ENCODE data around the gene CYB561A3. TPM values are rescaled to one million over a fixed set of nuclear protein-coding genes. Genes with fewer than 3 reads are reported as not detected.

Gene CYB561A3
- total and polyA plus RNA-seq, 2 experiments from 2014 or later = 9.8 to 30.8 TPM

GRCh38 chr11:61329871-61330270 is 31.8 kb downstream of the CYB561A3 start:
- peaks cover 56% of the 10 kb centered on the region for H3K36me3 Mint-ChIP-seq (ENCODE audit: low read depth)
- H3K27ac ChIP-seq (ENCODE audit: low read depth) = no peak overlapping the region
- no peaks in the 10 kb centered on the region for H3K9me2 ChIP-seq (ENCODE audit: insufficient read depth)
- no peak overlapping the region; the same call in 2 of the 3 replicates for H3K4me3 Mint-ChIP-seq
- no peaks in the 10 kb centered on the region for H3K27me3 ChIP-seq (ENCODE audit: insufficient read depth)
- H3K4me3 ChIP-seq = no peak overlapping the region
- peaks cover 17% of the 10 kb centered on the region for H3K27me3 Mint-ChIP-seq (ENCODE audit: insufficient read depth, low read depth, poor library complexity)
- H3K27ac Mint-ChIP-seq = no peak overlapping the region
- peaks cover 77% of the 10 kb centered on the region for H3K79me2 ChIP-seq (replicated peaks; ENCODE audit: insufficient read depth)
- no peak for DNase-seq (ENCODE audit: low spot score)
- H3K4me2 ChIP-seq = no peak overlapping the region
- H3K4me1 Mint-ChIP-seq = peaks cover 27% of the 10 kb centered on the region
- peaks cover 30% of the 10 kb centered on the region for H3F3A ChIP-seq (replicated peaks; ENCODE audit: low read depth)
- peaks cover 13% of the 10 kb centered on the region for H3K4me1 ChIP-seq (ENCODE audit: insufficient read depth)
- H3K9me3 Mint-ChIP-seq = no peaks in the 10 kb centered on the region
- H3K36me3 ChIP-seq (ENCODE audit: insufficient read depth) = peaks cover 47% of the 10 kb centered on the region
- H2AFZ ChIP-seq = no peak overlapping the region
- TF ChIP-seq NANOG (IDR thresholded peaks at IDR 0.05; ENCODE audit: borderline replicate concordance) (no peak), CREB1 (CRISPR knock-in tag; IDR thresholded peaks at IDR 0.05; ENCODE audit: low read depth) (no peak), ZNF462 (CRISPR knock-in tag; IDR thresholded peaks at IDR 0.05) (no peak), ZNF331 (CRISPR knock-in tag; IDR thresholded peaks at IDR 0.05; ENCODE audit: low read depth) (no peak), EZH2 (IDR thresholded peaks at IDR 0.05; ENCODE audit: low read depth, unreplicated experiment) (no peak), EZH2phosphoT487 (IDR thresholded peaks at IDR 0.05; ENCODE audit: unreplicated experiment) (no peak), STAT1 (IDR thresholded peaks at IDR 0.05; ENCODE audit: unreplicated experiment) (no peak), CTCF (conservative IDR thresholded peaks at IDR 0.05; ENCODE audit: low read depth in 2 of 2) (no peak), ETS1 (IDR thresholded peaks at IDR 0.05) (no peak), ZNF114 (CRISPR knock-in tag; IDR thresholded peaks at IDR 0.05) (no peak), POLR2AphosphoS5 (IDR thresholded peaks at IDR 0.05; ENCODE audit: low read depth) (no peak), JUNB (IDR thresholded peaks at IDR 0.05; ENCODE audit: unreplicated experiment) (no peak), REST (IDR thresholded peaks at IDR 0.05; ENCODE audit: unreplicated experiment) (no peak)
- H4K20me1 ChIP-seq (replicated peaks; ENCODE audit: insufficient read depth) = peaks cover 43% of the 10 kb centered on the region
- no peak for ATAC-seq

Data from GM23338 (cell line).